RPMI8226 (cell line): ENCODE data around the gene ZC3H7A.
A peak's percentile ranks its signal among the peaks of the same experiment; 100 is the strongest.
"Not testable (repeated sequence)": the region's sequence is repeated elsewhere in the genome, so short reads cannot be mapped to it uniquely, and the experiment has no call there.

Experiments
- DNase-seq: peaks from one replicate; pipeline ENCODE4 v3.0.0-alpha.2; 2015

Gene ZC3H7A

GRCh38 chr16:11800382-11800718 is 3.3 kb upstream of the ZC3H7A start:
- no peak for DNase-seq

- DNase-seq = peak; percentile 40
Observed at GRCh38 chr16:11799509-11800381, 2.7 kb upstream of the ZC3H7A start.

GRCh38 chr16:11799017-11799381 is 1.9 kb upstream of the ZC3H7A start:
- no peak for DNase-seq

- DNase-seq = no peak
Observed at GRCh38 chr16:11797957-11798299, 870 bp upstream of the ZC3H7A start.

GRCh38 chr16:11796227-11797165 is 562 bp downstream of the ZC3H7A start:
- DNase-seq = peak; percentile 28

GRCh38 chr16:11795887-11796226 is 1.2 kb downstream of the ZC3H7A start:
- DNase-seq = no peak

GRCh38 chr16:11794996-11795886 is 1.8 kb downstream of the ZC3H7A start:
- DNase-seq = no peak

- no peak for DNase-seq
Observed at GRCh38 chr16:11794447-11794846, 2.6 kb downstream of the ZC3H7A start.

- no peak for DNase-seq
Observed at GRCh38 chr16:11793840-11794239, 3.2 kb downstream of the ZC3H7A start.

- DNase-seq = no peak
Observed at GRCh38 chr16:11792410-11793241, 4.4 kb downstream of the ZC3H7A start.

GRCh38 chr16:11791144-11791828 is 5.8 kb downstream of the ZC3H7A start:
- DNase-seq = no peak

- DNase-seq = no peak
Observed at GRCh38 chr16:11788914-11789313, 8.1 kb downstream of the ZC3H7A start.

- DNase-seq = not testable (repeated sequence)
Observed at GRCh38 chr16:11784980-11785599, 12.0 kb downstream of the ZC3H7A start.

- DNase-seq = not testable (repeated sequence)
Observed at GRCh38 chr16:11784381-11784780, 12.7 kb downstream of the ZC3H7A start.

- DNase-seq = no peak
Observed at GRCh38 chr16:11784038-11784369, 13.1 kb downstream of the ZC3H7A start.

GRCh38 chr16:11783319-11784037 is 13.6 kb downstream of the ZC3H7A start:
- peak; percentile 36 for DNase-seq

- no peak for DNase-seq
Observed at GRCh38 chr16:11781773-11782172, 15.3 kb downstream of the ZC3H7A start.

- DNase-seq = no peak
Observed at GRCh38 chr16:11780991-11781680, 15.9 kb downstream of the ZC3H7A start.

GRCh38 chr16:11779074-11779473 is 18.0 kb downstream of the ZC3H7A start:
- no peak for DNase-seq
